K562 (cell line): ENCODE results near the gene RUVBL1. TPM values are rescaled to one million over a fixed set of nuclear protein-coding genes. Genes with fewer than 3 reads are reported as not detected.

ENCODE experiments used
- ATAC-seq: fragments of 200-7000 bp; cut with Tn5 transposase; 3 replicates; pipeline ENCODE4 v1.9.1; 2020; ENCODE audit warnings: moderate library complexity
- BruUV-seq: library from RNA; stranded (reverse); fragments of 400-500 nt; replicated peaks from 2 replicates; lab custom pipeline; 2021; lab: Mats Ljungman, UMichigan
- CTCF ChIA-PET: fragments of 300-600 bp; formaldehyde crosslinking; extraction: SDS; loops from one replicate; lab custom pipeline; 2021; ENCODE audit warnings: low intra/inter-chr PET ratio; lab: Yijun Ruan, JAX
- POLR2A ChIA-PET: fragments of 300-600, 350-650 bp; sonication (Branson Sonifier 250); formaldehyde crosslinking; extraction: SDS; loops from one replicate; lab custom pipeline; 2021; ENCODE audit warnings: antibody characterized with exemption, inconsistent platforms; lab: Yijun Ruan, JAX
- DNase-seq, 4 experiments: peaks; one replicate each; pipeline versions ENCODE4 v3.0.0 to v3.0.0-alpha.2; 2011 to 2018; ENCODE audit warnings: low spot score in 3 of 4, mixed read lengths in 3 of 4; ENCODE audit errors: extremely low read depth in 1 of 4
- FAIRE-seq: peaks from 2 replicates; lab custom pipeline; 2011; peaks lifted over from hg19 to GRCh38; lab: Jason Lieb, UNC
- H2AFZ ChIP-seq: 2 replicates; pipeline ENCODE4 v1.6.0; 2011; ENCODE audit warnings: low read depth, low read length, control low read depth, inconsistent platforms
- H3K27ac ChIP-seq: fragments of 200-600 bp; 3 replicates; pipeline ENCODE4 v1.8.0; 2011; ENCODE audit warnings: low read depth, mild to moderate bottlenecking, control low read depth, inconsistent platforms, low read length, moderate library complexity, mixed read lengths; ENCODE audit errors: extremely low read depth
- H3K27me3 ChIP-seq, 2 experiments: fragments of 300-600 bp in 1 of 2; 2 replicates in 1 of 2; 3 replicates in 1 of 2; pipeline versions ENCODE4 v1.6.0 to v1.8.0; 2011; ENCODE audit warnings: inconsistent platforms in 2 of 2, low read length in 2 of 2, mild to moderate bottlenecking in 1 of 2, mixed read lengths in 1 of 2, moderate library complexity in 1 of 2; ENCODE audit not compliant: control insufficient read depth in 2 of 2, insufficient read depth in 2 of 2
- H3K36me3 ChIP-seq: fragments of 300-600 bp; 3 replicates; pipeline ENCODE4 v1.8.0; 2011; ENCODE audit warnings: mild to moderate bottlenecking, low read length, inconsistent platforms; ENCODE audit not compliant: control insufficient read depth, insufficient read depth
- H3K4me1 ChIP-seq, 2 experiments: fragments of 200-600 bp in 1 of 2; replicated peaks in 1 of 2; 2 replicates in 1 of 2; 3 replicates in 1 of 2; pipeline versions ENCODE4 v1.5.1 to v1.8.0; 2011; ENCODE audit warnings: inconsistent platforms in 2 of 2, low read length in 2 of 2, mild to moderate bottlenecking in 1 of 2, mixed read lengths in 1 of 2, moderate library complexity in 1 of 2; ENCODE audit not compliant: control insufficient read depth in 2 of 2, insufficient read depth in 2 of 2
- H3K4me2 ChIP-seq: 2 replicates; pipeline ENCODE4 v1.6.1; 2011; ENCODE audit warnings: low read length, control low read depth, inconsistent platforms, mixed read lengths; ENCODE audit not compliant: insufficient read depth
- H3K4me3 ChIP-seq: fragments of 200-600 bp; sonication (generic), shearing (Covaris generic); 2 replicates; pipeline ENCODE4 v1.5.1; 2016; ENCODE audit warnings: control low read depth, inconsistent platforms
- H3K79me2 ChIP-seq: fragments of 200-600 bp; 3 replicates; pipeline ENCODE4 v1.8.0; 2011; ENCODE audit warnings: low read length, inconsistent platforms; ENCODE audit not compliant: control insufficient read depth, insufficient read depth
- H3K9ac ChIP-seq, 2 experiments: 2 replicates each; pipeline versions ENCODE4 v1.6.0 to v1.6.1; 2011; ENCODE audit warnings: low read depth in 2 of 2, low read length in 2 of 2, control low read depth in 1 of 2, inconsistent platforms in 1 of 2, mild to moderate bottlenecking in 1 of 2, mixed read lengths in 1 of 2; ENCODE audit not compliant: insufficient read depth in 1 of 2
- H3K9me1 ChIP-seq: one replicate; pipeline ENCODE4 v1.6.0; 2011; ENCODE audit warnings: inconsistent platforms, mild to moderate bottlenecking, low read length, moderate library complexity; ENCODE audit not compliant: control insufficient read depth, insufficient read depth
- H3K9me3 ChIP-seq: replicated peaks from 2 replicates; pipeline ENCODE4 v1.5.1; 2011; ENCODE audit warnings: low read depth, low read length, inconsistent platforms; ENCODE audit not compliant: control insufficient read depth, insufficient read depth
- H4K20me1 ChIP-seq: replicated peaks from 2 replicates; pipeline ENCODE4 v1.6.1; 2011; ENCODE audit warnings: low read length, inconsistent platforms, mixed read lengths; ENCODE audit not compliant: control insufficient read depth, insufficient read depth
- BCOR ChIP-seq: fragments of 450-650 bp; IDR thresholded peaks from 2 replicates; pipeline ENCODE4 v1.6.1; 2016
- MITF ChIP-seq: IDR thresholded peaks from 2 replicates; pipeline ENCODE4 v1.6.1; 2014; ENCODE audit warnings: antibody characterized with exemption
- RAD21 ChIP-seq, 2 experiments: fragments of 250-450 bp in 1 of 2; fragments of 450-650 bp in 1 of 2; sonication (Bioruptor Pico) in 1 of 2; formaldehyde crosslinking in 1 of 2; IDR thresholded peaks in 1 of 2; conservative IDR thresholded peaks in 1 of 2; 2 replicates each; pipeline versions ENCODE4 v1.4.0 to v1.8.0; 2020 to 2022; ENCODE audit warnings: mild to moderate bottlenecking in 2 of 2, moderate library complexity in 1 of 2
- RB1 ChIP-seq: fragments of 450-650 bp; IDR thresholded peaks from 2 replicates; pipeline ENCODE4 v1.6.1; 2017; ENCODE audit warnings: low read depth, mild to moderate bottlenecking
- REST ChIP-seq, 2 experiments: fragments of 450-650 bp; formaldehyde crosslinking in 1 of 2; IDR thresholded peaks; 2 replicates each; pipeline versions ENCODE4 v1.4.0 to v1.6.1; 2014 to 2020; ENCODE audit warnings: mild to moderate bottlenecking in 2 of 2, borderline replicate concordance in 1 of 2, low read depth in 1 of 2
- RUNX1 ChIP-seq: sonication (generic); IDR thresholded peaks from 2 replicates; pipeline ENCODE4 v1.6.1; 2016; ENCODE audit warnings: antibody characterized with exemption, low read depth
- ZNF133 ChIP-seq: fragments of 250-450 bp; sonication (Bioruptor Pico); IDR thresholded peaks from 2 replicates; pipeline ENCODE4 v1.4.0; 2020; ENCODE audit warnings: mild to moderate bottlenecking
- ZNF436 ChIP-seq: fragments of 250-450, 450-650 bp; sonication (Bioruptor Pico); formaldehyde crosslinking; IDR thresholded peaks from 2 replicates; pipeline ENCODE4 v1.7.0; 2020; ENCODE audit warnings: mild to moderate bottlenecking
- WGBS: fragments of 100-300 bp; shearing (Covaris generic); methylation state at CpG from one replicate; pipeline ENCODE4 v1.1.6; 2016; ENCODE audit warnings: low coverage, mixed read lengths; ENCODE audit not compliant: insufficient coverage; ENCODE audit errors: missing lambda C conversion rate; 5-methylcytosine and 5-hydroxymethylcytosine counted together
- in situ Hi-C: fragments of 300-500 bp; cut with MboI; formaldehyde crosslinking; loops from 4 replicates; pipeline ENCODE4 v1.15.0; 2018; ENCODE audit warnings: inconsistent platforms, mixed read lengths
- intact Hi-C: fragments of 100-400 bp; cut with micrococcal nuclease; formaldehyde crosslinking; loops from 2 replicates; pipeline ENCODE4 v1.14.2; 2022
- polyA plus RNA-seq, 8 experiments: library from polyadenylated mRNA; depleted of rRNA in 4 of 8; stranded (reverse) in 5 of 8; unstranded in 3 of 8; fragments of >200 nt; fragmentation: Nextera tagmentation in 2 of 8; fragmentation: Illumina TruSeq in 1 of 8; extraction: Ambion mirVana in 2 of 8; extraction: Trizol in 1 of 8; gene quantifications; 2 replicates each; pipeline versions ENCODE4 v1.2.1 to v1.2.3, GENCODE V29; 2011 to 2014; ENCODE audit warnings: inconsistent platforms in 1 of 8, missing spikeins in 1 of 8
- total RNA-seq, 7 experiments: library from RNA; depleted of rRNA in 6 of 7; stranded (reverse); fragments of >200 nt in 6 of 7; fragmentation: Illumina TruSeq in 2 of 7; extraction: Trizol in 2 of 7; gene quantifications; 2 replicates each; pipeline versions ENCODE4 v1.2.1 to v1.2.3, GENCODE V29; 2011 to 2021; ENCODE audit warnings: low replicate concordance in 1 of 7

RUVBL1 gene
- total and polyA plus RNA-seq, 9 of the 15 experiments (the other 6 are each of a cell fraction or from before 2014, with no cell fraction given) = 20.7 to 147 (median 113) TPM

- TF ChIP-seq BCOR (no peak), RUNX1 (no peak)
Observed at GRCh38 chr3:128098234-128098633, 25.4 kb downstream of the RUVBL1 start (continued).

GRCh38 chr3:128095222-128095703 is 28.3 kb downstream of the RUVBL1 start:
- peak; percentile 99 for ATAC-seq
- Histone ChIP-seq H3K9me3 (no peaks in the 10 kb centered on the region; the same call in 1 of the 2 replicates), H3K9me1 (no peaks in the 10 kb centered on the region), H3K27ac (no peak overlapping the region), H3K9ac (0 out of 4 replicates have a peak overlapping the region, but pooled peaks of 1 of the 2 experiments have one; percentile 18), H3K4me1 (no peaks in the 10 kb centered on the region), H3K27me3 (no peaks in the 10 kb centered on the region), H3K79me2 (peaks cover 24% of the 10 kb centered on the region), H3K4me3 (no peak overlapping the region), H3K36me3 (peaks cover 91% of the 10 kb centered on the region), H3K4me2 (no peak overlapping the region), H4K20me1 (no peaks in the 10 kb centered on the region), H2AFZ (no peak overlapping the region)
- intact Hi-C loops = loop anchor here (2.0 kb wide), 1 partner anchor 38 kb away; no protein-coding TSS in a partner anchor
- WGBS = 90% methylated on average over 6 of the region's 6 CpGs
- FAIRE-seq = peak; percentile 44
- in situ Hi-C loops = no loop called here
- POLR2A ChIA-PET = interaction anchor here (0.6 to 1.0 kb wide), 5 partner anchors 14 to 24 kb away, joined by 3 read pairs; no protein-coding TSS in a partner anchor
- CTCF ChIA-PET = interaction anchor here (1.1 to 1.2 kb wide), 2 partner anchors 38 to 227 kb away, joined by 4 read pairs; no protein-coding TSS in a partner anchor
- no TSS peak for BruUV-seq
- DNase-seq = peak; percentile 50 to 62 (median 55)
- TF ChIP-seq REST (IDR thresholded peaks at IDR 0.05; ENCODE audit: borderline replicate concordance) (peak; percentile 39; the same call in 1 of the 2 replicates), REST (CRISPR knock-in tag; IDR thresholded peaks at IDR 0.05; ENCODE audit: low read depth) (no peak), MITF (no peak), RAD21 (CRISPR knock-in tag; conservative IDR thresholded peaks at IDR 0.05 in 1 of 2, IDR thresholded peaks at IDR 0.05 in 1 of 2) (peak; percentile 64 to 72), ZNF436 (no peak), RB1 (peak; percentile 45; the same call in 1 of the 2 replicates), ZNF133 (CRISPR knock-in tag) (no peak)
